ENCODE data around the gene SPATA13. TPM values are rescaled to one million over a fixed set of nuclear protein-coding genes. Genes with fewer than 3 reads are reported as not detected.

Gene SPATA13
- total and polyA plus RNA-seq, 10 of the 15 experiments (the other 5 are each of a cell fraction or from before 2014, with no cell fraction given), result 2.4 to 11.1 (median 10.2) TPM

DNA sequence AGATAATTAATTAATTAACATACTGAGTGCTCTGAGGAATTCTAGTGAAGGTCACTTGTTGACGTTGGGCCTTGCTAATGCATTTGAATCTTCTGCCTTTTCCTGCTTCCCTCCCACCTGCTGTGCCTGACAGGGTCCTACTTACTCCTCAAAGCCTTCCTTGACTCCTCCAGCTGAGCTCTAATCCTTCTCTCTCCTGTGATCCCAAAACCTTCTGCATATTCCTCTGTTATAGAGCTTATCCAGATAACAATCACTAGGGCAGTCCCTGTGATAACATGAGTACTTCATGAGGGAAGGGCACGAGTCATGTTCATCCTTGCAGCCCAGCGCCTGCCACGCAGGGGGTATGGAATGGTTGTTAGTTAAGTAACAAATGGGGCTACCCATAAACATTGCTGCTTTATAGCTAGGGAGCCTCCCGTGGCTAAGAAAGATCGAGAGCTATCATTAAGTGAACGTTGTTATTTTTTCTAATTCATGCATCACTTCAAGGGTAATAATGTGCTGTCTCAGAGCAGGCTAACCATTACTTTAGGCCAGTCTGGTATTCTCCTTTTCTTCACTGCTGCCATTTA, 19.1 kb upstream of the SPATA13 start:
- ChIA-PET SMC1A (ENCODE audit: uncharacterized antibody, unreplicated experiment) (interaction anchor here (0.9 to 1.2 kb wide), 3 partner anchors 11 to 21 kb away, joined by 3 to 4 read pairs (median 3); no protein-coding TSS in a partner anchor), POLR2A (no interaction called here), RAD21 (ENCODE audit: unreplicated experiment) (no interaction called here), CTCF (no interaction called here)
- H4K20me1 ChIP-seq (ENCODE audit: control insufficient read depth, insufficient read depth), result no peaks in the 10 kb centered on the region
- FAIRE-seq (no peak), DNase-seq (ENCODE audit: low read depth, low spot score) (no peak), ATAC-seq (no peak)
- H3K9ac ChIP-seq (ENCODE audit: control insufficient read depth, insufficient read depth, low read length), result no peak overlapping the region
- H3K4me1 ChIP-seq (ENCODE audit: control insufficient read depth, insufficient read depth, low read length), result no peaks in the 10 kb centered on the region
- no peak for TF ChIP-seq SREBF1 (IDR thresholded peaks at IDR 0.05; ENCODE audit: low read length)
- no peak for TF ChIP-seq ESRRA (IDR thresholded peaks at IDR 0.05; ENCODE audit: low read length)
- TF ChIP-seq, protein P1, sequence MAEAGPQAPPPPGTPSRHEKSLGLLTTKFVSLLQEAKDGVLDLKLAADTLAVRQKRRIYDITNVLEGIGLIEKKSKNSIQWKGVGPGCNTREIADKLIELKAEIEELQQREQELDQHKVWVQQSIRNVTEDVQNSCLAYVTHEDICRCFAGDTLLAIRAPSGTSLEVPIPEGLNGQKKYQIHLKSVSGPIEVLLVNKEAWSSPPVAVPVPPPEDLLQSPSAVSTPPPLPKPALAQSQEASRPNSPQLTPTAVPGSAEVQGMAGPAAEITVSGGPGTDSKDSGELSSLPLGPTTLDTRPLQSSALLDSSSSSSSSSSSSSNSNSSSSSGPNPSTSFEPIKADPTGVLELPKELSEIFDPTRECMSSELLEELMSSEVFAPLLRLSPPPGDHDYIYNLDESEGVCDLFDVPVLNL (IDR thresholded peaks at IDR 0.05; ENCODE audit: low read depth, low read length), result no peak
- TF ChIP-seq, protein P2, sequence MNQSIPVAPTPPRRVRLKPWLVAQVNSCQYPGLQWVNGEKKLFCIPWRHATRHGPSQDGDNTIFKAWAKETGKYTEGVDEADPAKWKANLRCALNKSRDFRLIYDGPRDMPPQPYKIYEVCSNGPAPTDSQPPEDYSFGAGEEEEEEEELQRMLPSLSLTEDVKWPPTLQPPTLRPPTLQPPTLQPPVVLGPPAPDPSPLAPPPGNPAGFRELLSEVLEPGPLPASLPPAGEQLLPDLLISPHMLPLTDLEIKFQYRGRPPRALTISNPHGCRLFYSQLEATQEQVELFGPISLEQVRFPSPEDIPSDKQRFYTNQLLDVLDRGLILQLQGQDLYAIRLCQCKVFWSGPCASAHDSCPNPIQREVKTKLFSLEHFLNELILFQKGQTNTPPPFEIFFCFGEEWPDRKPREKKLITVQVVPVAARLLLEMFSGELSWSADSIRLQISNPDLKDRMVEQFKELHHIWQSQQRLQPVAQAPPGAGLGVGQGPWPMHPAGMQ (IDR thresholded peaks at IDR 0.05; ENCODE audit: borderline replicate concordance), result no peak
- no peak for TF ChIP-seq HDGF (IDR thresholded peaks at IDR 0.05)
- no peak for TF ChIP-seq GABPA (IDR thresholded peaks at IDR 0.05; ENCODE audit: low read depth)
- TF ChIP-seq, protein P3, sequence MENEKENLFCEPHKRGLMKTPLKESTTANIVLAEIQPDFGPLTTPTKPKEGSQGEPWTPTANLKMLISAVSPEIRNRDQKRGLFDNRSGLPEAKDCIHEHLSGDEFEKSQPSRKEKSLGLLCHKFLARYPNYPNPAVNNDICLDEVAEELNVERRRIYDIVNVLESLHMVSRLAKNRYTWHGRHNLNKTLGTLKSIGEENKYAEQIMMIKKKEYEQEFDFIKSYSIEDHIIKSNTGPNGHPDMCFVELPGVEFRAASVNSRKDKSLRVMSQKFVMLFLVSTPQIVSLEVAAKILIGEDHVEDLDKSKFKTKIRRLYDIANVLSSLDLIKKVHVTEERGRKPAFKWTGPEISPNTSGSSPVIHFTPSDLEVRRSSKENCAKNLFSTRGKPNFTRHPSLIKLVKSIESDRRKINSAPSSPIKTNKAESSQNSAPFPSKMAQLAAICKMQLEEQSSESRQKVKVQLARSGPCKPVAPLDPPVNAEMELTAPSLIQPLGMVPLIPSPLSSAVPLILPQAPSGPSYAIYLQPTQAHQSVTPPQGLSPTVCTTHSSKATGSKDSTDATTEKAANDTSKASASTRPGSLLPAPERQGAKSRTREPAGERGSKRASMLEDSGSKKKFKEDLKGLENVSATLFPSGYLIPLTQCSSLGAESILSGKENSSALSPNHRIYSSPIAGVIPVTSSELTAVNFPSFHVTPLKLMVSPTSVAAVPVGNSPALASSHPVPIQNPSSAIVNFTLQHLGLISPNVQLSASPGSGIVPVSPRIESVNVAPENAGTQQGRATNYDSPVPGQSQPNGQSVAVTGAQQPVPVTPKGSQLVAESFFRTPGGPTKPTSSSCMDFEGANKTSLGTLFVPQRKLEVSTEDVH (IDR thresholded peaks at IDR 0.05; ENCODE audit: low read depth, partially characterized antibody), result no peak
- no peak for TF ChIP-seq FOXK2 (IDR thresholded peaks at IDR 0.05)
- no peak for TF ChIP-seq SIX5 (IDR thresholded peaks at IDR 0.05; ENCODE audit: low read depth, low read length, severe bottlenecking)
- TF ChIP-seq SMAD5 (IDR thresholded peaks at IDR 0.05; ENCODE audit: low read depth), result no peak
- no peak for TF ChIP-seq ELK1 (IDR thresholded peaks at IDR 0.05; ENCODE audit: low read depth, low read length)
- no peak for TF ChIP-seq SMAD1 (IDR thresholded peaks at IDR 0.05; ENCODE audit: low read depth, partially characterized antibody)
- TF ChIP-seq SMC3 (IDR thresholded peaks at IDR 0.05; ENCODE audit: borderline replicate concordance, low read length), result no peak
- no peak for TF ChIP-seq MTA3 (IDR thresholded peaks at IDR 0.05; ENCODE audit: borderline replicate concordance, low read length)
- TF ChIP-seq PAX5 (IDR thresholded peaks at IDR 0.05; ENCODE audit: borderline replicate concordance, low read depth, low read length), result no peak
- no peaks in the 10 kb centered on the region for H3K36me3 ChIP-seq (ENCODE audit: control insufficient read depth in 2 of 2, insufficient read depth in 2 of 2, low read length in 1 of 2)
- intact Hi-C loops (cut with micrococcal nuclease; ENCODE audit: unreplicated experiment), result no loop called here
- H3K9me3 ChIP-seq (replicated peaks; ENCODE audit: control insufficient read depth, insufficient read depth, low read length), result no peaks in the 10 kb centered on the region; the same call in 2 of the 3 replicates
- no peak overlapping the region for H2AFZ ChIP-seq (ENCODE audit: control insufficient read depth, low read depth, low read length)
- no peak overlapping the region for H3K4me3 ChIP-seq
- no TSS peak for BruUV-seq (replicated peaks)
- no peak overlapping the region for H3K4me2 ChIP-seq (ENCODE audit: control insufficient read depth, insufficient read depth)
- H3K79me2 ChIP-seq (ENCODE audit: control insufficient read depth, insufficient read depth, low read length), result no peaks in the 10 kb centered on the region
- 29% methylated on average over 7 of the region's 7 CpGs for WGBS (ENCODE audit: insufficient coverage, insufficient replicate concordance, low lambda C conversion rate, missing lambda C conversion rate)
- H3K27me3 ChIP-seq (replicated peaks in 1 of 2; ENCODE audit: control insufficient read depth in 2 of 2, insufficient read depth in 2 of 2, low read length in 1 of 2), result peaks cover 5% of the 10 kb centered on the region in 2 experiments
- no peak overlapping the region for H3K27ac ChIP-seq (ENCODE audit: control insufficient read depth, insufficient read depth)
- in situ Hi-C loops (cut with MboI), result no loop called here

Measured in GM12878 (cell line).